K562 (cell line): ENCODE results near the gene TRNAU1AP. TPM values are rescaled to one million over a fixed set of nuclear protein-coding genes. Genes with fewer than 3 reads are reported as not detected.
A peak's percentile ranks its signal among the peaks of the same experiment; 100 is the strongest.

ENCODE experiments used
- CBFB ChIP-seq: sonication (generic); formaldehyde crosslinking; IDR thresholded peaks from 2 replicates; pipeline ENCODE4 v1.4.0; 2020; ENCODE audit warnings: mild to moderate bottlenecking, missing genetic modification reagents
- ETV5 ChIP-seq: sonication (generic); formaldehyde crosslinking; IDR thresholded peaks from 2 replicates; pipeline ENCODE4 v1.4.0; 2020; ENCODE audit warnings: low read depth, mild to moderate bottlenecking, missing genetic modification reagents
- HMG20A ChIP-seq: fragments of 450-650 bp; formaldehyde crosslinking; conservative IDR thresholded peaks from 2 replicates; pipeline ENCODE4 v1.4.0; 2020; ENCODE audit warnings: mild to moderate bottlenecking, mixed read lengths
- ILK ChIP-seq: fragments of 450-650 bp; IDR thresholded peaks from 2 replicates; pipeline ENCODE4 v1.6.1; 2016; ENCODE audit warnings: missing genetic modification characterization, low read depth, mild to moderate bottlenecking, missing compliant biosample characterization, moderate library complexity, borderline replicate concordance
- MIER1 ChIP-seq: fragments of 450-650 bp; IDR thresholded peaks from 2 replicates; pipeline ENCODE4 v1.6.1; 2016; ENCODE audit warnings: antibody characterized with exemption, mild to moderate bottlenecking, low read depth
- NR2F6 ChIP-seq: fragments of 450-650 bp; formaldehyde crosslinking; IDR thresholded peaks from 2 replicates; pipeline ENCODE4 v1.4.0; 2020; ENCODE audit warnings: mild to moderate bottlenecking
- OTX1 ChIP-seq: fragments of 450-650 bp; formaldehyde crosslinking; IDR thresholded peaks from 2 replicates; pipeline ENCODE4 v1.4.0; 2022; ENCODE audit warnings: mild to moderate bottlenecking
- PHF8 ChIP-seq: fragments of 200-600 bp; sonication (generic); IDR thresholded peaks from 2 replicates; pipeline ENCODE4 v1.6.1; 2012; ENCODE audit warnings: mixed run types, mild to moderate bottlenecking, inconsistent platforms, low read length, moderate library complexity, borderline replicate concordance
- PRMT5 ChIP-seq: sonication (generic); formaldehyde crosslinking; IDR thresholded peaks from 2 replicates; pipeline ENCODE4 v1.5.0; 2020; ENCODE audit warnings: missing genetic modification reagents
- SIN3B ChIP-seq: fragments of 450-650 bp; IDR thresholded peaks from 2 replicates; pipeline ENCODE4 v1.6.1; 2017; ENCODE audit warnings: low read depth, mild to moderate bottlenecking, moderate library complexity
- U2AF1 ChIP-seq: fragments of 200-400 bp; formaldehyde crosslinking; optimal IDR thresholded peaks from 2 replicates; pipeline ENCODE3; 2017; ENCODE audit warnings: mild to moderate bottlenecking, low read depth, low read length, moderate library complexity
- ZBTB7A ChIP-seq: IDR thresholded peaks from 2 replicates; pipeline ENCODE4 v1.6.1; 2011; ENCODE audit warnings: low read depth, mild to moderate bottlenecking, low read length, moderate library complexity, borderline replicate concordance; ENCODE audit not compliant: control insufficient read depth
- ZNF644 ChIP-seq: fragments of 200-800 bp; sonication (Bioruptor generic); IDR thresholded peaks from 2 replicates; pipeline ENCODE4 v1.6.1; 2016; ENCODE audit warnings: low read depth, missing genetic modification characterization, missing compliant biosample characterization
- ZNF764 ChIP-seq: fragments of 250-450 bp; sonication (Bioruptor Pico); IDR thresholded peaks from 2 replicates; pipeline ENCODE4 v1.4.0; 2020; ENCODE audit warnings: low read depth, mild to moderate bottlenecking, moderate library complexity
- polyA plus RNA-seq, 8 experiments: library from polyadenylated mRNA; depleted of rRNA in 4 of 8; stranded (reverse) in 5 of 8; unstranded in 3 of 8; fragments of >200 nt; fragmentation: Nextera tagmentation in 2 of 8; fragmentation: Illumina TruSeq in 1 of 8; extraction: Ambion mirVana in 2 of 8; extraction: Trizol in 1 of 8; gene quantifications; 2 replicates each; pipeline versions ENCODE4 v1.2.1 to v1.2.3, GENCODE V29; 2011 to 2014; ENCODE audit warnings: inconsistent platforms in 1 of 8, missing spikeins in 1 of 8
- total RNA-seq, 7 experiments: library from RNA; depleted of rRNA in 6 of 7; stranded (reverse); fragments of >200 nt in 6 of 7; fragmentation: Illumina TruSeq in 2 of 7; extraction: Trizol in 2 of 7; gene quantifications; 2 replicates each; pipeline versions ENCODE4 v1.2.1 to v1.2.3, GENCODE V29; 2011 to 2021; ENCODE audit warnings: low replicate concordance in 1 of 7
- TF ChIP-seq, protein P1 (sequence below): sonication (generic); formaldehyde crosslinking; IDR thresholded peaks from 2 replicates; pipeline ENCODE4 v1.8.1; 2023; ENCODE audit warnings: mild to moderate bottlenecking, missing genetic modification reagents
- TF ChIP-seq, protein P2 (sequence below): fragments of 250-450 bp; sonication (Bioruptor Pico); IDR thresholded peaks from 2 replicates; pipeline ENCODE4 v1.8.0; 2021; ENCODE audit warnings: borderline replicate concordance, mild to moderate bottlenecking, moderate library complexity; ENCODE audit not compliant: poor library complexity, severe bottlenecking
- TF ChIP-seq, protein P3 (sequence below): fragments of 250-450 bp; sonication (Bioruptor Pico); IDR thresholded peaks from 2 replicates; pipeline ENCODE4 v1.4.0; 2020; ENCODE audit warnings: mild to moderate bottlenecking, moderate library complexity, borderline replicate concordance
- TF ChIP-seq, protein P4 (sequence below): sonication (generic); formaldehyde crosslinking; IDR thresholded peaks from 2 replicates; pipeline ENCODE4 v1.8.0; 2022; ENCODE audit warnings: mild to moderate bottlenecking, missing genetic modification reagents
- TF ChIP-seq, protein P5 (sequence below): sonication (generic); formaldehyde crosslinking; IDR thresholded peaks from 2 replicates; pipeline ENCODE4 v1.8.1; 2023; ENCODE audit warnings: mild to moderate bottlenecking, missing genetic modification reagents

TRNAU1AP gene
- total and polyA plus RNA-seq, 9 of the 15 experiments (the other 6 are each of a cell fraction or from before 2014, with no cell fraction given), result 34.9 to 110 (median 46.3) TPM

DNA sequence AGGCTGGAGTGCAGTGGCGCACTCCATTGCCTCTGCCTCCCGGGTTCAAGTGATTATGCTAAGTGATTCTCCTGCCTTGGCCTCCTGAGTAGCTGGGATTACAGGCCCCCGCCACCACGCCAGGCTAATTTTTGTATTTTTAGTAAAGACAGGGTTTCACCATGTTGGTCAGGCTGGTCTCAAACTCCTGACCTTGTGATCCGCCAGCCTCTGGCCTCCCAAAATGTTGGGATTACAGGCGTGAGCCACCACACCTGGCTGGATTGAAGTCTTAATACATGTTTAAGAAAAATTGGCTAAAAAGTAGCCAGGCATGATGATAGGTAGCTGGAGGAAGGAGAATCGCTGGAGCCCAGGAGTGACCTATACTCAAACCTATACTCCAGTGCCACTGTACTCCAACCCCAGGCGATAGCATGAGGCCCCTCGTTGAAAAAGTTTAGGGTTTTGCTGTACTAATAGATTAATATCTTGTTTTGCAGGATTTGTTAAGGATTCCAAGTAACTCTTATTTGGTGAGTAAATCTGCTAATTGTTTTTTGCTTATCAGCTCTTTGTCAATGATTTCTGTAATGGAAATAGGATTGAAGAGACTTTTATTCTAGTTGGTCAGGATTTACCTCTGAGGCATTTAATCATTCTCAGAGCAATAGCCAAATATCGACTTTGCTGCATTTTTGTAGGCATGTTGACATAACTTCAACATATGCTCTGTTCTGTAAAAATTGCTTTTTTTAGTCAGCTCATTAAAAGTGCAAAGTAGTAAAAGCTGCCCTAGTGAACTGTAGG lies 45.0 kb upstream of the TRNAU1AP start (continued):
- TF ChIP-seq, protein P1, sequence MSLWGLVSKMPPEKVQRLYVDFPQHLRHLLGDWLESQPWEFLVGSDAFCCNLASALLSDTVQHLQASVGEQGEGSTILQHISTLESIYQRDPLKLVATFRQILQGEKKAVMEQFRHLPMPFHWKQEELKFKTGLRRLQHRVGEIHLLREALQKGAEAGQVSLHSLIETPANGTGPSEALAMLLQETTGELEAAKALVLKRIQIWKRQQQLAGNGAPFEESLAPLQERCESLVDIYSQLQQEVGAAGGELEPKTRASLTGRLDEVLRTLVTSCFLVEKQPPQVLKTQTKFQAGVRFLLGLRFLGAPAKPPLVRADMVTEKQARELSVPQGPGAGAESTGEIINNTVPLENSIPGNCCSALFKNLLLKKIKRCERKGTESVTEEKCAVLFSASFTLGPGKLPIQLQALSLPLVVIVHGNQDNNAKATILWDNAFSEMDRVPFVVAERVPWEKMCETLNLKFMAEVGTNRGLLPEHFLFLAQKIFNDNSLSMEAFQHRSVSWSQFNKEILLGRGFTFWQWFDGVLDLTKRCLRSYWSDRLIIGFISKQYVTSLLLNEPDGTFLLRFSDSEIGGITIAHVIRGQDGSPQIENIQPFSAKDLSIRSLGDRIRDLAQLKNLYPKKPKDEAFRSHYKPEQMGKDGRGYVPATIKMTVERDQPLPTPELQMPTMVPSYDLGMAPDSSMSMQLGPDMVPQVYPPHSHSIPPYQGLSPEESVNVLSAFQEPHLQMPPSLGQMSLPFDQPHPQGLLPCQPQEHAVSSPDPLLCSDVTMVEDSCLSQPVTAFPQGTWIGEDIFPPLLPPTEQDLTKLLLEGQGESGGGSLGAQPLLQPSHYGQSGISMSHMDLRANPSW (CRISPR knock-in tag), result peak; percentile 44; the same call in 1 of the 2 replicates
- no peak for TF ChIP-seq ZNF764
- TF ChIP-seq OTX1 (CRISPR knock-in tag), result no peak
- no peak for TF ChIP-seq SIN3B
- TF ChIP-seq ZBTB7A, result no peak
- TF ChIP-seq, protein P2, sequence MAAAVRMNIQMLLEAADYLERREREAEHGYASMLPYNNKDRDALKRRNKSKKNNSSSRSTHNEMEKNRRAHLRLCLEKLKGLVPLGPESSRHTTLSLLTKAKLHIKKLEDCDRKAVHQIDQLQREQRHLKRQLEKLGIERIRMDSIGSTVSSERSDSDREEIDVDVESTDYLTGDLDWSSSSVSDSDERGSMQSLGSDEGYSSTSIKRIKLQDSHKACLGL (CRISPR knock-in tag), result no peak
- no peak for TF ChIP-seq CBFB
- no peak for TF ChIP-seq U2AF1
- no peak for TF ChIP-seq ZNF644 (tag)
- TF ChIP-seq, protein P3, sequence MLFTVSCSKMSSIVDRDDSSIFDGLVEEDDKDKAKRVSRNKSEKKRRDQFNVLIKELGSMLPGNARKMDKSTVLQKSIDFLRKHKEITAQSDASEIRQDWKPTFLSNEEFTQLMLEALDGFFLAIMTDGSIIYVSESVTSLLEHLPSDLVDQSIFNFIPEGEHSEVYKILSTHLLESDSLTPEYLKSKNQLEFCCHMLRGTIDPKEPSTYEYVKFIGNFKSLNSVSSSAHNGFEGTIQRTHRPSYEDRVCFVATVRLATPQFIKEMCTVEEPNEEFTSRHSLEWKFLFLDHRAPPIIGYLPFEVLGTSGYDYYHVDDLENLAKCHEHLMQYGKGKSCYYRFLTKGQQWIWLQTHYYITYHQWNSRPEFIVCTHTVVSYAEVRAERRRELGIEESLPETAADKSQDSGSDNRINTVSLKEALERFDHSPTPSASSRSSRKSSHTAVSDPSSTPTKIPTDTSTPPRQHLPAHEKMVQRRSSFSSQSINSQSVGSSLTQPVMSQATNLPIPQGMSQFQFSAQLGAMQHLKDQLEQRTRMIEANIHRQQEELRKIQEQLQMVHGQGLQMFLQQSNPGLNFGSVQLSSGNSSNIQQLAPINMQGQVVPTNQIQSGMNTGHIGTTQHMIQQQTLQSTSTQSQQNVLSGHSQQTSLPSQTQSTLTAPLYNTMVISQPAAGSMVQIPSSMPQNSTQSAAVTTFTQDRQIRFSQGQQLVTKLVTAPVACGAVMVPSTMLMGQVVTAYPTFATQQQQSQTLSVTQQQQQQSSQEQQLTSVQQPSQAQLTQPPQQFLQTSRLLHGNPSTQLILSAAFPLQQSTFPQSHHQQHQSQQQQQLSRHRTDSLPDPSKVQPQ, result no peak
- TF ChIP-seq, protein P4, sequence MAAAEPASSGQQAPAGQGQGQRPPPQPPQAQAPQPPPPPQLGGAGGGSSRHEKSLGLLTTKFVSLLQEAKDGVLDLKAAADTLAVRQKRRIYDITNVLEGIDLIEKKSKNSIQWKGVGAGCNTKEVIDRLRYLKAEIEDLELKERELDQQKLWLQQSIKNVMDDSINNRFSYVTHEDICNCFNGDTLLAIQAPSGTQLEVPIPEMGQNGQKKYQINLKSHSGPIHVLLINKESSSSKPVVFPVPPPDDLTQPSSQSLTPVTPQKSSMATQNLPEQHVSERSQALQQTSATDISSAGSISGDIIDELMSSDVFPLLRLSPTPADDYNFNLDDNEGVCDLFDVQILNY (CRISPR knock-in tag), result no peak; the same call in 1 of the 2 replicates
- no peak for TF ChIP-seq ILK (tag)
- TF ChIP-seq ETV5 (CRISPR knock-in tag), result no peak
- no peak for TF ChIP-seq NR2F6 (CRISPR knock-in tag)
- TF ChIP-seq MIER1, result no peak
- no peak for TF ChIP-seq PHF8
- TF ChIP-seq, protein P5, sequence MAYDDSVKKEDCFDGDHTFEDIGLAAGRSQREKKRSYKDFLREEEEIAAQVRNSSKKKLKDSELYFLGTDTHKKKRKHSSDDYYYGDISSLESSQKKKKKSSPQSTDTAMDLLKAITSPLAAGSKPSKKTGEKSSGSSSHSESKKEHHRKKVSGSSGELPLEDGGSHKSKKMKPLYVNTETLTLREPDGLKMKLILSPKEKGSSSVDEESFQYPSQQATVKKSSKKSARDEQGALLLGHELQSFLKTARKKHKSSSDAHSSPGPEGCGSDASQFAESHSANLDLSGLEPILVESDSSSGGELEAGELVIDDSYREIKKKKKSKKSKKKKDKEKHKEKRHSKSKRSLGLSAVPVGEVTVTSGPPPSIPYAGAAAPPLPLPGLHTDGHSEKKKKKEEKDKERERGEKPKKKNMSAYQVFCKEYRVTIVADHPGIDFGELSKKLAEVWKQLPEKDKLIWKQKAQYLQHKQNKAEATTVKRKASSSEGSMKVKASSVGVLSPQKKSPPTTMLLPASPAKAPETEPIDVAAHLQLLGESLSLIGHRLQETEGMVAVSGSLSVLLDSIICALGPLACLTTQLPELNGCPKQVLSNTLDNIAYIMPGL (CRISPR knock-in tag), result no peak
- no peak for TF ChIP-seq HMG20A (CRISPR knock-in tag)
- no peak for TF ChIP-seq PRMT5
